A549 (cell line): ENCODE results near the gene TAS2R60. TPM values are rescaled to one million over a fixed set of nuclear protein-coding genes. Genes with fewer than 3 reads are reported as not detected.

Experiments used
- ATAC-seq, 2 experiments: fragments of 200-7000 bp in 1 of 2; fragments of >200 bp in 1 of 2; cut with Nextera tagmentation in 1 of 2; cut with Tn5 transposase in 1 of 2; 3 replicates each; pipeline versions ENCODE4 v1.8.0 to v1.9.1; 2018 to 2020; ENCODE audit warnings: mild to moderate bottlenecking in 1 of 2, moderate library complexity in 1 of 2
- CTCF ChIA-PET: fragments of 300-600 bp; sonication (Branson Sonifier 250); formaldehyde crosslinking; extraction: SDS; loops from one replicate; lab custom pipeline; 2021; ENCODE audit warnings: antibody characterized with exemption, inconsistent platforms; lab: Yijun Ruan, JAX
- POLR2A ChIA-PET: fragments of 350-600 bp; formaldehyde crosslinking; extraction: SDS; loops from one replicate; lab custom pipeline; 2021; ENCODE audit warnings: antibody characterized with exemption, inconsistent platforms; lab: Yijun Ruan, JAX
- DNase-seq, 2 experiments: peaks; one replicate each; pipeline versions ENCODE4 v3.0.0 to v3.0.0-alpha.2; 2011 to 2016; ENCODE audit warnings: low read depth in 1 of 2, low spot score in 1 of 2
- FAIRE-seq: peaks from 2 replicates; lab custom pipeline; 2011; peaks lifted over from hg19 to GRCh38; lab: Jason Lieb, UNC
- H3K27ac ChIP-seq, 2 experiments: fragments of >200 bp; sonication (Bioruptor Twin); formaldehyde crosslinking; 3 replicates each; pipeline ENCODE4 v1.5.1; 2016 to 2017
- H3K4me1 ChIP-seq: fragments of >200 bp; sonication (Bioruptor Twin); formaldehyde crosslinking; 3 replicates; pipeline ENCODE4 v1.6.1; 2016
- H3K4me2 ChIP-seq: fragments of >200 bp; sonication (Bioruptor Twin); formaldehyde crosslinking; 3 replicates; pipeline ENCODE4 v1.6.1; 2016
- H3K4me3 ChIP-seq: fragments of >200 bp; sonication (Bioruptor Twin); formaldehyde crosslinking; 3 replicates; pipeline ENCODE4 v1.5.1; 2016
- H3K9me3 ChIP-seq: fragments of >200 bp; sonication (Bioruptor Twin); formaldehyde crosslinking; 3 replicates; pipeline ENCODE4 v1.6.1; 2016
- BHLHE40 ChIP-seq: IDR thresholded peaks from 2 replicates; pipeline ENCODE4 v1.6.1; 2012; ENCODE audit warnings: low read depth, low read length, inconsistent platforms
- CHD4 ChIP-seq: fragments of 200-600 bp; sonication (generic); IDR thresholded peaks from 2 replicates; pipeline ENCODE4 v1.6.1; 2016; ENCODE audit warnings: antibody characterized with exemption, mild to moderate bottlenecking, borderline replicate concordance
- CTCF ChIP-seq: fragments of >200 bp; sonication (Bioruptor Twin); formaldehyde crosslinking; IDR thresholded peaks from 3 replicates; pipeline ENCODE4 v1.5.1; 2016
- ELK1 ChIP-seq: fragments of 150-350 bp; IDR thresholded peaks from 2 replicates; pipeline ENCODE4 v1.6.1; 2014; ENCODE audit warnings: low read depth, mild to moderate bottlenecking, low read length
- EP300 ChIP-seq, 2 experiments: fragments of >200 bp; sonication (Bioruptor Twin); formaldehyde crosslinking; IDR thresholded peaks; 2 replicates in 1 of 2; 3 replicates in 1 of 2; pipeline ENCODE4 v1.6.1; 2016 to 2017
- FOSB ChIP-seq: fragments of 250-450 bp; sonication (Bioruptor Pico); IDR thresholded peaks from 2 replicates; pipeline ENCODE4 v1.5.0; 2020; ENCODE audit warnings: mild to moderate bottlenecking, moderate library complexity
- FOXS1 ChIP-seq: fragments of 250-450 bp; sonication (Bioruptor Pico); IDR thresholded peaks from 2 replicates; pipeline ENCODE4 v1.5.0; 2020; ENCODE audit warnings: mild to moderate bottlenecking, moderate library complexity
- HES2 ChIP-seq: fragments of >200 bp; sonication (Bioruptor Twin); formaldehyde crosslinking; IDR thresholded peaks from 2 replicates; pipeline ENCODE4 v1.6.1; 2016
- HMGXB4 ChIP-seq: fragments of 250-450 bp; sonication (Bioruptor Pico); IDR thresholded peaks from 2 replicates; pipeline ENCODE4 v1.5.0; 2021; ENCODE audit warnings: mild to moderate bottlenecking, moderate library complexity, borderline replicate concordance
- HOXB5 ChIP-seq: fragments of 250-450 bp; sonication (Bioruptor Pico); IDR thresholded peaks from 2 replicates; pipeline ENCODE4 v1.5.0; 2020; ENCODE audit warnings: mild to moderate bottlenecking, moderate library complexity
- KDM5A ChIP-seq: fragments of 200-600 bp; sonication (generic); IDR thresholded peaks from 2 replicates; pipeline ENCODE4 v1.6.1; 2016; ENCODE audit warnings: antibody characterized with exemption, mild to moderate bottlenecking
- MAX ChIP-seq: IDR thresholded peaks from 2 replicates; pipeline ENCODE4 v1.6.1; 2012
- MAZ ChIP-seq: fragments of 150-350 bp; IDR thresholded peaks from 2 replicates; pipeline ENCODE4 v1.6.1; 2014; ENCODE audit warnings: antibody characterized with exemption, low read depth, low read length, borderline replicate concordance
- NFE2L2 ChIP-seq: fragments of 150-350 bp; conservative IDR thresholded peaks from 2 replicates; pipeline ENCODE4 v1.6.1; 2014; ENCODE audit warnings: low read length
- NR3C1 ChIP-seq: fragments of >200 bp; sonication (Bioruptor Twin); formaldehyde crosslinking; IDR thresholded peaks from 3 replicates; pipeline ENCODE4 v1.6.1; 2017
- POLR2A ChIP-seq: IDR thresholded peaks from 2 replicates; pipeline ENCODE4 v1.6.1; 2012; ENCODE audit warnings: mild to moderate bottlenecking, low read length
- POLR2AphosphoS2 ChIP-seq: conservative IDR thresholded peaks from 2 replicates; pipeline ENCODE4 v1.6.1; 2012; ENCODE audit warnings: low read length, improper control_type of control experiment, inconsistent platforms
- RCOR1 ChIP-seq: fragments of 150-350 bp; IDR thresholded peaks from 2 replicates; pipeline ENCODE4 v1.6.1; 2014; ENCODE audit warnings: antibody characterized with exemption, low read length, low read depth
- RNF2 ChIP-seq: fragments of 200-600 bp; sonication (generic); IDR thresholded peaks from 2 replicates; pipeline ENCODE4 v1.6.1; 2016; ENCODE audit warnings: low read depth, mild to moderate bottlenecking, antibody characterized with exemption, moderate library complexity, borderline replicate concordance
- ZFP36 ChIP-seq: fragments of 450-650 bp; IDR thresholded peaks from 2 replicates; pipeline ENCODE4 v1.6.1; 2014; ENCODE audit warnings: borderline replicate concordance; ENCODE audit not compliant: partially characterized antibody
- ZSCAN20 ChIP-seq: fragments of 250-450 bp; sonication (Bioruptor Pico); IDR thresholded peaks from 2 replicates; pipeline ENCODE4 v1.8.0; 2022; ENCODE audit warnings: mild to moderate bottlenecking, moderate library complexity
- WGBS: methylation state at CpG from one replicate; pipeline ENCODE4 v1.1.6; 2017; ENCODE audit errors: missing lambda C conversion rate; 5-methylcytosine and 5-hydroxymethylcytosine counted together
- polyA plus RNA-seq, 4 experiments: library from polyadenylated mRNA; depleted of rRNA in 3 of 4; stranded (reverse); fragments of >200 nt; fragmentation: RNase III in 1 of 4; extraction: RNeasy Plus Mini Kit Qiagen cat#74134 plus additional on column Dnase treatment in 1 of 4; gene quantifications; 2 replicates in 3 of 4; 3 replicates in 1 of 4; pipeline ENCODE4 v1.2.3, GENCODE V29; 2011 to 2017

Gene TAS2R60
- polyA plus RNA-seq, 2 of the 4 experiments (the other 2 are of a cell fraction), result not detected

GRCh38 chr7:143417734-143418383 lies 25.4 kb upstream of the TAS2R60 start:
- no peak for ATAC-seq
- POLR2A ChIA-PET, result no interaction called here

GRCh38 chr7:143418681-143419458 lies 24.4 kb upstream of the TAS2R60 start:
- Histone ChIP-seq H3K9me3 (0 out of 3 replicates have a peak, but pooled peaks cover 3% of the 10 kb centered on the region), H3K4me1 (peaks cover 5% of the 10 kb centered on the region; the same call in 1 of the 3 replicates), H3K4me2 (no peak overlapping the region), H3K4me3 (no peak overlapping the region), H3K27ac (no peak overlapping the region)
- CTCF ChIA-PET, result interaction anchor here (0.7 to 5.4 kb wide), 5 partner anchors 12 to 717 kb away, joined by 3 to 46 read pairs (median 3); partner anchors contain the start of gene EPHA1
- no peak for FAIRE-seq
- TF ChIP-seq POLR2A (no peak), HMGXB4 (no peak), FOXS1 (CRISPR knock-in tag) (no peak), ZFP36 (no peak), HOXB5 (no peak)
- POLR2A ChIA-PET, result no interaction called here
- DNase-seq, result no peak
- 63% methylated on average over 11 of the region's 11 CpGs for WGBS
- ATAC-seq, result no peak

More at GRCh38 chr7:143417734-143418383, 25.4 kb upstream of the TAS2R60 start:
- H3K9me3 ChIP-seq, result 0 out of 3 replicates have a peak, but pooled peaks cover 3% of the 10 kb centered on the region
- H3K27ac ChIP-seq, result no peak overlapping the region
- H3K4me1 ChIP-seq, result peaks cover 5% of the 10 kb centered on the region; the same call in 1 of the 3 replicates
- 32% methylated on average over 1 of the region's 1 CpG for WGBS
- CTCF ChIA-PET, result interaction anchor here (1.1 to 5.4 kb wide), 17 partner anchors 10 to 178 kb away, joined by 3 to 46 read pairs (median 8); partner anchors contain the start of gene EPHA1
- DNase-seq (no peak), FAIRE-seq (no peak)
- H3K4me2 ChIP-seq, result no peak overlapping the region
- H3K4me3 ChIP-seq, result no peak overlapping the region
- TF ChIP-seq HOXB5, result no peak
- no peak for TF ChIP-seq HES2
- no peak for TF ChIP-seq RCOR1
- TF ChIP-seq ZSCAN20 (CRISPR knock-in tag), result no peak
- no peak for TF ChIP-seq RNF2
- no peak for TF ChIP-seq KDM5A
- no peak for TF ChIP-seq NFE2L2
- TF ChIP-seq CHD4, result no peak
- TF ChIP-seq ELK1, result no peak
- TF ChIP-seq POLR2AphosphoS2, result no peak
- TF ChIP-seq CTCF, result no peak

GRCh38 chr7:143419880-143420279 lies 23.4 kb upstream of the TAS2R60 start:
- no peak for DNase-seq
- ATAC-seq, result no peak
- ChIA-PET CTCF (no interaction called here), POLR2A (no interaction called here)
- peaks cover 5% of the 10 kb centered on the region; the same call in 1 of the 3 replicates for H3K4me1 ChIP-seq
- FAIRE-seq, result no peak
- no peak overlapping the region; a peak in 1 of 6 replicates for H3K27ac ChIP-seq
- 0 out of 3 replicates have a peak, but pooled peaks cover 3% of the 10 kb centered on the region for H3K9me3 ChIP-seq
- no peak overlapping the region for H3K4me3 ChIP-seq
- WGBS, result 4% methylated on average over 4 of the region's 4 CpGs
- peak overlapping the region; percentile 29; the same call in 2 of the 3 replicates for H3K4me2 ChIP-seq
- TF ChIP-seq NR3C1, result no peak
- TF ChIP-seq FOSB (CRISPR knock-in tag), result no peak
- no peak for TF ChIP-seq CTCF
- TF ChIP-seq MAZ, result no peak
- no peak for TF ChIP-seq MAX
- TF ChIP-seq ZFP36, result no peak
- no peak for TF ChIP-seq BHLHE40
- TF ChIP-seq HES2, result no peak
- no peak for TF ChIP-seq CHD4
- TF ChIP-seq EP300 (IDR thresholded peaks at IDR 0.05), result no peak
- TF ChIP-seq POLR2AphosphoS2, result no peak
